ENCODE results near the gene CPNE5.
"Not testable (repeated sequence)": the region's sequence is repeated elsewhere in the genome, so short reads cannot be mapped to it uniquely, and the experiment has no call there.

The CPNE5 gene

DNA sequence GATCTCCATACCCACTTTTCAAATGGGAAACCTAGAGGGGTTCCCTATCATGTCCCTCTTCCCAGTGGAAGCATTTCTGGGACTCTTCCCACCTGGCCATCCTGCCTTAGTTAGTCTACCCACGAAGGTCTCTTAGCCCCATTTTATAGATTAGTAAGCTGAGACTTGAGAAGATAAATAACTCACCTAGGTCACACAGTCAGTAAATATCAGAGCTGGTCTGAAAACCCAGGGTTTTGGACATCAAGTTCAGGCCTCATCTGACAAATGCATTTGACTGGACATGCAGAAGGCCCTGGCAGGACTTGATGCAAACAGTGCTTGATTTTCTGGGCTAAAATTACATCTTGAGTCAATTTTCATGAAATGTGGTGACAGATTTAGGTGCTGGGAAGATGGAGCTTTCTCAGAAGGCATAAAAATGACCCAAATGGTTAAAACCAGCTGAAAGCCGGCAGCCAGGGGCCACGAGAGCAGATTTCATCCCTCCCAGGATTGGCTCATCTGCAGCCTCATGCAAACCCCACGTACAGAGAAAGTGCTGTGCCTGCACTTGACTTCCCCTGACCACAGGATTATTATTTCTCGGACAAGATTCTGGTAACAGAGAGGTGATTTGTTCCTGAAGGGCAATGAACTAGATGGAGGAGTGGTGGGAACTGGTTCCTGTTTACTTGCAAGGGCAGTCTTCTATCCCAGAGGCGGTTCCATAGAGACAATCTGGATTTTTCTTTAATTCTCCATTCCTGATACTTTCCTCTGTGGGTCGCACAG is 23.1 kb downstream of the CPNE5 start:
- H3K4me3 ChIP-seq (ENCODE audit: low read depth, low read length) = no peak overlapping the region
- no peak for DNase-seq (ENCODE audit: low read depth, low spot score)
- in situ Hi-C loops (cut with HindIII; ENCODE audit: low sequenced_read_pairs) = no loop called here
- TF ChIP-seq, protein P1, sequence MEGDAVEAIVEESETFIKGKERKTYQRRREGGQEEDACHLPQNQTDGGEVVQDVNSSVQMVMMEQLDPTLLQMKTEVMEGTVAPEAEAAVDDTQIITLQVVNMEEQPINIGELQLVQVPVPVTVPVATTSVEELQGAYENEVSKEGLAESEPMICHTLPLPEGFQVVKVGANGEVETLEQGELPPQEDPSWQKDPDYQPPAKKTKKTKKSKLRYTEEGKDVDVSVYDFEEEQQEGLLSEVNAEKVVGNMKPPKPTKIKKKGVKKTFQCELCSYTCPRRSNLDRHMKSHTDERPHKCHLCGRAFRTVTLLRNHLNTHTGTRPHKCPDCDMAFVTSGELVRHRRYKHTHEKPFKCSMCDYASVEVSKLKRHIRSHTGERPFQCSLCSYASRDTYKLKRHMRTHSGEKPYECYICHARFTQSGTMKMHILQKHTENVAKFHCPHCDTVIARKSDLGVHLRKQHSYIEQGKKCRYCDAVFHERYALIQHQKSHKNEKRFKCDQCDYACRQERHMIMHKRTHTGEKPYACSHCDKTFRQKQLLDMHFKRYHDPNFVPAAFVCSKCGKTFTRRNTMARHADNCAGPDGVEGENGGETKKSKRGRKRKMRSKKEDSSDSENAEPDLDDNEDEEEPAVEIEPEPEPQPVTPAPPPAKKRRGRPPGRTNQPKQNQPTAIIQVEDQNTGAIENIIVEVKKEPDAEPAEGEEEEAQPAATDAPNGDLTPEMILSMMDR (IDR thresholded peaks at IDR 0.05; ENCODE audit: low read depth, low read length) = no peak

- TF ChIP-seq, protein P1 (IDR thresholded peaks at IDR 0.05; ENCODE audit: low read depth, low read length) = no peak
- H3K4me3 ChIP-seq (ENCODE audit: low read depth, low read length) = no peak overlapping the region
- in situ Hi-C loops (cut with HindIII; ENCODE audit: low sequenced_read_pairs) = no loop called here
- DNase-seq (ENCODE audit: low read depth, low spot score) = no peak
Observed at GRCh38 chr6:36814249-36814648, 25.0 kb downstream of the CPNE5 start.

- no peak overlapping the region for H3K4me3 ChIP-seq (ENCODE audit: low read depth, low read length)
- TF ChIP-seq, protein P1 (IDR thresholded peaks at IDR 0.05; ENCODE audit: low read depth, low read length) = no peak
- in situ Hi-C loops (cut with HindIII; ENCODE audit: low sequenced_read_pairs) = no loop called here
- DNase-seq (ENCODE audit: low read depth, low spot score) = no peak
Observed at GRCh38 chr6:36813526-36813925, 25.7 kb downstream of the CPNE5 start.

DNA sequence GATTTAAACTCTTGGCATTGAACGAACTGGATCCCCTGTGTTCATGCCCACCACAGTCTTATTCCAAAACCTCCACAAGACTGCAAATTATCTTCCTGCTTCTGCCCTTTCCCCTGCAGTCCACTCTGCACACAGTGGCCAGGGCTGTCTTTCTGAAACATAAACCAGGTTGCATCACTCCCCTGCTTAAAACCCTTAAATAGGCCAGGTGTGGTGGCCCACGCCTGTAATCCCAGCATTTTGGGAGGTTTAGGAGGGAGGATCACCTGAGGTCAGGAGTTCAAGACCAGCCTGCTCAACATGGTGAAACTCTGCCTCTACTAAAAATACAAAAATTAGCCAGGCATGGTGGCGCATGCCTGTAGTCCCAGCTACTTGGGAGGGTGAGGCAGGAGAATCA is 26.2 kb downstream of the CPNE5 start:
- DNase-seq (ENCODE audit: low read depth, low spot score); in situ Hi-C loops (cut with HindIII; ENCODE audit: low sequenced_read_pairs); H3K4me3 ChIP-seq (ENCODE audit: low read depth, low read length): not testable (repeated sequence)

DNA sequence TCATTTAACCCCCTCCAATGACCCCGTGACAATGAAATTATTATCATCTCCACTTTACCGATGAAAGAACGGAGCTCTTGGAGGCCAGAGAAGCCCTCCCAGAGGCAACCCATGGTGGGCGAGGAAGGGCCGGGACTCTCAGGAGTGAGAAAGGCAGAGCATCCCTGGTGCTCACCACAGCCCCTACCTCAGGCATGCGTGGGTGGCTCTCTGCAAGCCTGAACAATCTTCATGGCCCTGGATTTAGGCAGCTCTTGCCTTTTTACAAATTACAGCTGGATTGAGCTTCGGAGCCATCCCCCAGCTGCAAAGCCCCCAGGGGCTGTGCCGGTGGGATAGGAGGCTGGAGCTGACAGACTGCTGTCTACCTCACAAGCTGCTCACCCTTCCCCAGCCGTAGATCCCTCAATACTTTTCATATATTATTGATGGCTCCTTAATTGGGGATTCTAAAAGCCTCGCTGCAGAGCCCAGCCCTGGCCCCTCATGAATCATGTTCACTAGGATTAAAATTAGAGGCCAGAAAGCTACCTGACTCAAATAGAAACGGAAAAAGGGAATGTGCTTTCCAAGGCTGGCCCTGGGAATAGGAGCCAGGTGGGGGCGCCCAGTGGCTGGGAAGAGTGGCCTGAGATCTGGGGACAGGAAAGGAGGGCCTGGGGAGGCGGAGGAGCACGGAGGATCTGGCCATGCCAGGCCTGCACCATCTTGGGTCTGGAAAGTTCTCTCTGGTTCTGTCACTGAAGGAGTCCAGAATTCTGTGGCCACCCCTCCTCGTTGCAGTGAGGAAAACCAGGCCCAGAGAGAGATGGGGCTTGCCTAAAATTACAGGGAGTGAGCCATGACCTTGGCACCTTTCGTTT is 29.1 kb downstream of the CPNE5 start:
- TF ChIP-seq, protein P1 (IDR thresholded peaks at IDR 0.05; ENCODE audit: low read depth, low read length) = peak; percentile 31
- no peak for DNase-seq (ENCODE audit: low read depth, low spot score)
- in situ Hi-C loops (cut with HindIII; ENCODE audit: low sequenced_read_pairs) = no loop called here

GRCh38 chr6:36809156-36809555 is 30.1 kb downstream of the CPNE5 start:
- no peak for DNase-seq (ENCODE audit: low read depth, low spot score)
- in situ Hi-C loops (cut with HindIII; ENCODE audit: low sequenced_read_pairs) = no loop called here
- TF ChIP-seq, protein P1 (IDR thresholded peaks at IDR 0.05; ENCODE audit: low read depth, low read length) = no peak
- no peak overlapping the region for H3K4me3 ChIP-seq (ENCODE audit: low read depth, low read length)

More for the DNA sequence above, 29.1 kb downstream of the CPNE5 start:
- H3K4me3 ChIP-seq (ENCODE audit: low read depth, low read length) = no peak overlapping the region

DNA sequence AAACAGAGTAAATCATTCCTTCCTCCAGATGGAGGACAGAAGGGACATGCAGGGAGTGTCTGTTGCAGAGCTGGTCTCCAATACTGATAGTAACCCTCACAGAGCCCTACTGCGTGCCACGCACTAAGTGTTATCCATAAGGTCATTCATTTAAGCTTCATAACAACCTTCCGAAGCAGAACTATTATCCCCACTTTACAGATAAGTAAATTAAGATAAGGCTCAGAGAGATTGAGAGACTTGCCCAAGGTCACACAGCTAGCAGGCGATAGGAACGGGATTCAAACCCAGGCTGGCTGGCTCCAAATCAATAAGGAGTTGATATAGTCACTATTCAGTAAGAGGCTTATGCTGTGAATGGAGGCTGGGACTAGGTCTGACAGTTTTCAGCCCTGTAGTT is 30.6 kb downstream of the CPNE5 start:
- in situ Hi-C loops (cut with HindIII; ENCODE audit: low sequenced_read_pairs) = no loop called here
- DNase-seq (ENCODE audit: low read depth, low spot score) = no peak
- no peak overlapping the region for H3K4me3 ChIP-seq (ENCODE audit: low read depth, low read length)
- TF ChIP-seq, protein P1 (IDR thresholded peaks at IDR 0.05; ENCODE audit: low read depth, low read length) = no peak
